ENCODE measurements around the gene SPRED3.

- no peak for TF ChIP-seq CTCF (IDR thresholded peaks at IDR 0.05)
- no peak for TF ChIP-seq POLR2A (IDR thresholded peaks at IDR 0.05)
Measured at GRCh38 chr19:38381138-38381537, 7.4 kb upstream of the SPRED3 start.
